Right lobe of liver (tissue), 4 donors: ENCODE data around the gene DHRS1.
"Not testable (repeated sequence)": the region's sequence is repeated elsewhere in the genome, so short reads cannot be mapped to it uniquely, and the experiment has no call there.

Experiments used
- CTCF ChIP-seq, 4 donors: fragments of 200-600 bp in 3 of 4; fragments of 450-650 bp in 1 of 4; IDR thresholded peaks; one replicate each; pipeline versions ENCODE4 v1.5.1 to v1.8.0; 2016 to 2022; ENCODE audit warnings: antibody characterized with exemption in 4 of 4, mild to moderate bottlenecking in 2 of 4
- POLR2A ChIP-seq: fragments of 450-650 bp; IDR thresholded peaks from one replicate; pipeline ENCODE4 v1.6.1; 2017; ENCODE audit warnings: antibody characterized with exemption, mild to moderate bottlenecking
- donor health status: DM: no; HTN: no; CAD: no.
- donor health status: DM: no; HTN: no; CAD: no.
- donor health status: DM: no; HTN: yes; CAD: no.

GRCh38 chr14:24245350-24245749 is 54.2 kb downstream of the DHRS1 start:
- not testable (repeated sequence) for TF ChIP-seq CTCF (IDR thresholded peaks at IDR 0.05); POLR2A
